Hematopoietic multipotent progenitor cell treated with erythropoietin and hydrocortisone succinate and interleukin-3 and kit ligand, for 8 days (in vitro differentiated cells): ENCODE measurements around the gene ETS2.
"Not testable (repeated sequence)": the region's sequence is repeated elsewhere in the genome, so short reads cannot be mapped to it uniquely, and the experiment has no call there.

Source experiments
- DNase-seq: peaks from one replicate; pipeline ENCODE4 v3.0.0-alpha.2; 2015

ETS2 gene

GRCh38 chr21:38840456-38841300 is 34.9 kb downstream of the ETS2 start:
- no peak for DNase-seq

- DNase-seq, result no peak
These were observed 35.7 kb downstream of the ETS2 start for GRCh38 chr21:38841472-38841871.

GRCh38 chr21:38842079-38842478 is 36.4 kb downstream of the ETS2 start:
- no peak for DNase-seq

GRCh38 chr21:38843379-38843778 is 37.6 kb downstream of the ETS2 start:
- no peak for DNase-seq

GRCh38 chr21:38843806-38844503 is 38.2 kb downstream of the ETS2 start:
- no peak for DNase-seq

- DNase-seq, result not testable (repeated sequence)
These were observed 39.6 kb downstream of the ETS2 start for GRCh38 chr21:38845374-38845773.

- DNase-seq, result no peak
These were observed 41.8 kb downstream of the ETS2 start for GRCh38 chr21:38847556-38847955.

GRCh38 chr21:38848187-38848609 is 42.5 kb downstream of the ETS2 start:
- no peak for DNase-seq

- no peak for DNase-seq
These were observed 44.0 kb downstream of the ETS2 start for GRCh38 chr21:38849776-38850175.

- peak; percentile 91 for DNase-seq
These were observed 44.7 kb downstream of the ETS2 start for GRCh38 chr21:38850277-38850951.

GRCh38 chr21:38851101-38851500 is 45.4 kb downstream of the ETS2 start:
- DNase-seq, result peak; percentile 52

- DNase-seq, result peak; percentile 29
These were observed 46.5 kb downstream of the ETS2 start for GRCh38 chr21:38852278-38852677.

GRCh38 chr21:38852708-38853107 is 47.0 kb downstream of the ETS2 start:
- peak; percentile 43 for DNase-seq

- peak; percentile 75 for DNase-seq
These were observed 47.7 kb downstream of the ETS2 start for GRCh38 chr21:38853421-38853919.

- DNase-seq, result peak; percentile 71
These were observed 51.6 kb downstream of the ETS2 start for GRCh38 chr21:38857152-38857825.

GRCh38 chr21:38858026-38858811 is 52.5 kb downstream of the ETS2 start:
- no peak for DNase-seq

- DNase-seq, result no peak
These were observed 53.1 kb downstream of the ETS2 start for GRCh38 chr21:38858812-38859205.

GRCh38 chr21:38859852-38860251 is 54.1 kb downstream of the ETS2 start:
- DNase-seq, result no peak

GRCh38 chr21:38861056-38861455 is 55.3 kb downstream of the ETS2 start:
- DNase-seq, result no peak

- no peak for DNase-seq
These were observed 56.4 kb downstream of the ETS2 start for GRCh38 chr21:38861989-38862683.

- DNase-seq, result no peak
These were observed 57.6 kb downstream of the ETS2 start for GRCh38 chr21:38863291-38863690.
